ENCODE data around the gene CDH13. TPM values are rescaled to one million over a fixed set of nuclear protein-coding genes. Genes with fewer than 3 reads are reported as not detected.

CDH13 gene
- total and polyA plus RNA-seq, 2 of the 8 experiments (the other 6 are each of a cell fraction or from before 2014, with no cell fraction given), result 2.3 to 2.4 TPM

DNA sequence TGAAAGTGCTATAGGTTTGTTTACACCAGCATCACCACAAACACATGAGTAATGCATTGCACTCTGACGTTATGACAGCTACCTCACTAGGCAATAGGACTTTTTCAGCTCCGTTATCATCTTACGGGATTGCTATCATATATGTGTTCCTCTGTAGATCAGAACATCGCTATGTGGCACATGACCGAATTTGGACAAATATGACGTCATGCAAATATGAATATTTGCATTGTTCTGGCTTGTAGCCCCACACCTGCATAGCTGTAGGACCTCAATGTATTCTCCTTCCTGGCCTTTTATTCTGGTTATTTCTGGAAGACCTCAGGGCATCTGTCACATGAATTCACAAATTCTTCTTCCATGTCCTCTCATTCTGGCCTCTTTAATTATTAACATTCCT is 393.2 kb downstream of the CDH13 start:
- Histone ChIP-seq H4K20me1 (replicated peaks in 1 of 2; ENCODE audit: control insufficient read depth in 1 of 2, insufficient read depth in 2 of 2, low read length in 2 of 2) (no peaks in the 10 kb centered on the region), H3K18ac (ENCODE audit: extremely low read depth, low read length) (no peak overlapping the region), H2BK12ac (ENCODE audit: low read depth, low read length) (no peak overlapping the region), H3K79me1 (ENCODE audit: low read depth, low read length) (no peaks in the 10 kb centered on the region), H4K5ac (ENCODE audit: insufficient read length, low read depth, low read length) (no peak overlapping the region), H3K79me2 (ENCODE audit: control insufficient read depth in 1 of 2, insufficient read depth in 2 of 2, low read length in 2 of 2) (no peaks in the 10 kb centered on the region), H3K23me2 (ENCODE audit: low read depth, low read length) (no peaks in the 10 kb centered on the region), H3K27ac (ENCODE audit: low read depth, low read length) (no peak overlapping the region), H3K4me2 (ENCODE audit: insufficient read depth in 1 of 2, low read depth in 2 of 2, low read length in 2 of 2) (no peak overlapping the region), H3K9ac (replicated peaks in 1 of 4; ENCODE audit: extremely low read depth in 1 of 4, low read depth in 3 of 4, low read length in 3 of 4) (no peak overlapping the region), H3K4ac (replicated peaks; ENCODE audit: insufficient read length, low read depth, low read length) (no peak overlapping the region), H4K91ac (replicated peaks; ENCODE audit: insufficient read length, low read length) (no peak overlapping the region), H4K8ac (ENCODE audit: extremely low read depth, insufficient read depth, low read length) (no peak overlapping the region), H2BK120ac (replicated peaks; ENCODE audit: low read depth, low read length) (no peak overlapping the region), H2BK20ac (ENCODE audit: low read length) (no peak overlapping the region), H2AK5ac (ENCODE audit: low read depth, low read length) (no peak overlapping the region), H3K9me3 (ENCODE audit: insufficient read depth in 2 of 2, low read depth in 1 of 2, low read length in 1 of 2) (0 out of 4 replicates have a peak, but pooled peaks cover 0 to 4% of the 10 kb centered on the region in 2 experiments), H2BK5ac (ENCODE audit: low read depth, low read length) (no peak overlapping the region), H2BK15ac (ENCODE audit: low read length) (no peak overlapping the region), H2AFZ (ENCODE audit: low read length) (no peak overlapping the region), H3K14ac (ENCODE audit: insufficient read length) (no peak overlapping the region), H3K4me3 (ENCODE audit: extremely low read depth in 1 of 4, insufficient read depth in 2 of 4, low read depth in 3 of 4, low read length in 4 of 4) (no peak overlapping the region), H3K27me3 (replicated peaks in 1 of 4; ENCODE audit: control insufficient read depth in 3 of 4, extremely low read depth in 1 of 4, insufficient read depth in 3 of 4, low read length in 3 of 4) (no peaks in the 10 kb centered on the region), H3K23ac (ENCODE audit: insufficient read length) (no peak overlapping the region), H3K4me1 (replicated peaks in 1 of 4; ENCODE audit: control insufficient read depth in 3 of 4, insufficient read depth in 4 of 4, low read length in 3 of 4) (no peaks in the 10 kb centered on the region), H3K36me3 (ENCODE audit: control insufficient read depth in 2 of 4, insufficient read depth in 4 of 4, low read length in 3 of 4) (no peaks in the 10 kb centered on the region), H3K56ac (replicated peaks; ENCODE audit: insufficient read length, low read depth, low read length) (no peak overlapping the region)
- no peak for FAIRE-seq
- POLR2A ChIA-PET (ENCODE audit: partially characterized antibody), result no interaction called here
- no peak for TF ChIP-seq SUZ12 (IDR thresholded peaks at IDR 0.05; ENCODE audit: low read length)
- no peak for TF ChIP-seq SP1 (IDR thresholded peaks at IDR 0.05; ENCODE audit: low read depth, low read length)
- TF ChIP-seq EZH2 (IDR thresholded peaks at IDR 0.05; ENCODE audit: low read depth, low read length, severe bottlenecking), result no peak
- DNase-seq (ENCODE audit: low read depth in 1 of 2, low spot score in 2 of 2), result no peak
- WGBS, 2 experiments (ENCODE audit: extremely low coverage in 1 of 2, insufficient coverage in 1 of 2, insufficient read length in 1 of 2, insufficient replicate concordance in 2 of 2, low coverage in 1 of 2, low lambda C conversion rate in 2 of 2, missing lambda C conversion rate in 1 of 2), result 96% methylated on average over 6 of the region's 6 CpGs; no CpG with 5 or more reads in 1 of the 2 experiments
- CTCF ChIA-PET (ENCODE audit: partially characterized antibody), result interaction anchor here (0.9 kb wide), 1 partner anchor 10 kb away, joined by 5 read pairs; no protein-coding TSS in a partner anchor
